HG03457 (cell line): Measurements from ENCODE around the gene C9orf50.
A peak's percentile ranks its signal among the peaks of the same experiment; 100 is the strongest.
"Not testable (repeated sequence)": the region's sequence is repeated elsewhere in the genome, so short reads cannot be mapped to it uniquely, and the experiment has no call there.

Experiments used
- ATAC-seq: cut with Tn5 transposase; IDR thresholded peaks from one replicate; pipeline ENCODE4 v1.9.1; 2021; ENCODE audit warnings: moderate number of reproducible peaks; ENCODE audit not compliant: unreplicated experiment

C9orf50 gene

DNA sequence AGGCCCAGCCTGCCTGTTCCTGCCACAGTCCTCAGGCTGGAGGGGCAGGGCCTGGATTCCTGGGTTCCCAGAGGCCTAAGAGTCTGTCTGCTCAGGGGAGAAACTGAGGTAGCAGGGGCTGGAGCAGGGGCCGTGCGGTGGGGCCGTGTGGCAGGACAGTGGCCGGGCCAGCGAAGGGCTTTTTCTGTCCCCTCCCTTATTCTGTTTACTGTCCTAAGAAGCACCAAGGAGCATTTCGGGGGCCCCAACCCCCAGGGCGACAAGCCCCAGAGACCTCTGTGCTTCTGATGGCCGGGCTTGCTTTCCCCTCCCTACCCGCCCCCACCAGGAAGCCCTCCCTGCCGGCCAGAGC lies 27.8 kb upstream of the C9orf50 start:
- no peak for ATAC-seq

DNA sequence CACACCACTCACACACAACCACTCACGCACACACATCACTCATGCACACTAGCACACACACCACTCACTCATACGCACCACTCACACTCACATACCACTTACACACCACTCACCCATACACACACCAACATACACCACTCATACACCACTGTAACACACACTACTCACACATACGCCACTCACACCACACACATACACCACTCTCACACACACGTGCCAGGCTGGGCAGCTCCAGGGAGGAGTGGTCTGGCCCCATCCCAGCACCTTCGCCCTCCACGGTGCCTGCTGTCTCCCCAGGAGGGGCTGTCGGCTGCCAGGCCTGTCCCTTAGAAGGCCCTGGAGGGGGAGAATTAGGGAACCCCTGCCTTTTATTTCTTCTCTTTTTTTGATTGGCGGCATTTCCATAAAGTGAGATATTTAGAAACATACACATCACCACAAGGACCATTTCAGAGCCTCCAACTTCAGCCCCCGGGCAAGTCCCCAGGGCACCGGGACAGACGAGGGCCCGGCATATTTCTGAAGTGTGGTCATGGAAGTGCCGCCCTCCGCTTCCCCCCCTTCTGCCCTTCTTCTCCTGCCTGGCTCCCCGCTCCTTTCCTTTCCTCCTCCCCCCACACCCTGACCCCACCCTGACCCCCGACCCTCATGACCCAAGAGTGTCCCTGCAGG lies 27.3 kb upstream of the C9orf50 start:
- no peak for ATAC-seq

DNA sequence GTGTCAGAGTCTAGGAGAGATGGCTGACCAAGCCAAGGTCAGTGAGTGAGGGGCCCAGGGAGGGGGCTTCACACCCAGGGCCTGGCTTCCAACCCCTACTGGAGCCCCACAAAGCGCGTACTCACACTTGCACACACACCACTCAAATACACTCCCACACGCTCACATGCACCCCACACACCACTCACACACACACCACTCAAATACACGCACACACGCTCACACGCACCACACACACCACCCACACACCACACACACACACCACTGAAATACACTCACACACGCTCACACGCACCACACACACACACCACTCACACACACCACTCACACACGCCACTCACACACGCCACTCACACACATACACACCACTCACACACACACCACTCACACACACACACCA lies 26.7 kb upstream of the C9orf50 start:
- no peak for ATAC-seq

DNA sequence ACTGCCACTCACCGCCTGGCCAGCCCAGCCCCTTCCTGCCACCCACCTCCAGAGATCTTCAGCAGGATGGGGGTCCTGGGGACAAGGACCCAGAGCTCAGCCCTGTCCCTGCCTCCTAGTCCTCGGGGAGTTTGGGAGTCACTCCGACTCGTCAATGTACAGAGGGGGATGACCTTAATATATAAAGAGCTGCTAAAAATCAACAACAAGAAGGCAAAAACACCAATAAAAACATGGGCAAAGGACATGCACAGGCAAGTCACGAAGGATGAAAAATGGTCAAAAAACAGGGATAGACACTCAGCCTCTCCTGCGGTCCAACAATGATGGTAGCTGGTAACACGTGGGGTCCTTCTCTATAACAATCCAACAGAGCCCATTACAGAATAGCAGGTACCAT lies 25.8 kb upstream of the C9orf50 start:
- no peak for ATAC-seq

DNA sequence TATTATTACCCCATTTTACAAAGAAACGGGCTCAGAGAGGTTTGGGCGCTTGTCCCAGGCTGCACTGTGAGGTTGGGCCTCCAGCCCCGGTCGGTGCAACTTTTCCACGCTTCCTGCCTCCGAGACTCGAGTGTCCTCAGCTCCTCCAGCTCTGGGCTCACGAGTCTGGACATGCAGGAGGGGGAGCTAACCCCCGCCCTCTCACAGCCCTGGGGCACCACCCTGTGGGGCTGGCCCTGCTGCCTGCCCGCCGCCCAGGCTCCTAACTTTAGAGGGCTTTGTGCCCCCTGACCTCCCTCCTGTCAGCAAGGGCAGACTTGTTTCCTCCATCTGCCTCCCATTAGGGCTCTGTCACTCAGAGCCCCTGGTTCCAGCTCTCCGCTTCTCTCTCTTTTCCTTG lies 25.4 kb upstream of the C9orf50 start:
- ATAC-seq: no peak

DNA sequence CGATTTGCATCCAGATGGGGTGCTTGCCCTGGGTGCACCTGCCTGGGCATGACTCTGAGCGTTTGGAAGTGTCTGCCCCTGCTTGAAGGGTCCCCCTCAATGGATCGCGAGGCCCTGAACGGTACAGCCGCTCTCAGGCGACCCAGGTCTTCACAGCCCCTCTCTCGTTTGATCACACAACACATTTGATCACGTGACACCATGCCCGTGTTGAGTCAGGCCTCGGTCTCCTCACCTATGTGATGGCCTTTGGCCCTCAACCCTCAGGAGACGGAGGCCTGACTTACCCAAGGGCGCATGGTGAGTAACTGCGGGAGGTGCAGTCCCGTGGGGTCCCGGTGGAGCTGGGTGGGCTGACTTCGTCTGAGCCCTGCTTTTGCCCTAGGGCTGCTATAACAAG lies 24.0 kb upstream of the C9orf50 start:
- no peak for ATAC-seq

DNA sequence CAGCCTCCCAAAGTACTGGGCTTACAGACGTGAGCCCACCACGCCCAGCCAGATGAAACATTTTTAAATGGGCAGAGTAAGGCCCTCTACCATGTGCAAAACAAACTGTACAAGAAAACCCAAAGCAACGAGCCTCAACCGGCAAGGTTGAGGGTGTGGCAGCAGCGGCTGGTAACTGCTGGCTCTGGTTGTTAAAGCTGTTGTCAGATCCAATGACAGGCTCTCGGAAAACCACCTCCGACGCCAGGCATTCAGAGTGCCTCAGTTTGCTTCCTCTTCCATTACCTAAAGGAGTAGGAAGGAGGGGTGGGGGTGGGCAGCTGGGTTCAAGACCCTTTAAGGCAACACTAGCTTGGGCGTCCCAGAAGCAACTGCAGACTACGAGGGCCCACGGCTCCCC lies 23.5 kb upstream of the C9orf50 start:
- no peak for ATAC-seq

DNA sequence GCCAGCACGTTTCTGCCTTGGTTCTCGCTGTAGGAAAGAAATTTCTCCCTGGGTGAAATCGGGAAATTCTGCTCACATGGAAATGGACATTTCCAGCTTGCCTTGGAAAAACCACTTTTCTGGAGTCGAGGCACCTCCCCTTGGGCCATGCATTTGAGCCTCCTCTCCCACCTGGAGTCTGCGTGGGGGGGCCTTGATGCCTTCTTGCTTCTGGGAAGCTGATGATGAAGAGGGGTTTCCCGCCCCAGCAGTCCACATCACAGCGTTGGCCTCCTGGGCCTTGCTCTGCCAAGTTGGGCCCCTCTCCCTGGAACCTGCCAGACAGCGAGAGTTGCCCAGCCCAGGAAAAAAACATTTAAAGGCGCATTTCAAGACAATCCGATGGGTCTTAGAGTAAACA lies 22.8 kb upstream of the C9orf50 start:
- ATAC-seq: no peak

DNA sequence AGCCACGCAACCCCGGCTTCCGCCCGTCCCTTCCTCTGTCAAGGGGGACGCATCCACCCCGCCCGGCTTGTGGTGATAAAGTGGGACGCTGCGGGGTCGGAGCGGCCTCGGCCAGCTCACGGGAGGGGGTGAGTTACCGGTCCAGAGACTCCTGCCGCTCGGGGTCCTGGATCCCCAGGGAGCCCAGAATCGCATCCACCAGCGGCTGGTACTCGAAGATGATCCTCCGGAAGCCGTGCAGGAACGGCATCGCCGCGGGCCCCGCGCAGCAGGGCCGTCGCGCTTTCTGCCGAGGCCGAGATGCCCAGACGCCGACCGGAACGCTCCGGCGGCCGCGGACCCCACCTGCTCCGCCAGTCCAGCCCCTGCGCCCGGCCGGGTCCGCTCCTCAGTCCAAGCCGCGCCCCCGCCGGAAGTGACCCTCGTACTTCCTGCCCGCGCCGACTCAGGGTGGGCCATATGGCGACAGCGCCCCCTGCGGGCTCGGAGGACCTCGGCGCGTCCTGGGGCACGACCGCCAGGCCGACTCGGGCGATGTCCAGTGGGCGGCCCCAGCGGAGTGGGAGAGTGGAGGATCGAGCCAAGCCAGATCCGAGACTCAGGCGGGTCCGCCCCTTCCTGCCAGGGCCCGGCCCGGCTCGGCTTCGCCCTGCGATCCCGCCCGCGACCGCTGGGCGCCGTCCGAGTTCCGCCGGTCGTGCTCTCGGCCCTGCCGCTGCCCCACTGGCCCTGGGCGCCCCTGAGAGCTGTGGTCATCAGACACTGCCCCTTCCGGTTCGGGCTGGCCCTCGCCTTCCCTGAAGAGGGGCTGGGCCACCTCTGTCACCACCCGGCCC lies 21.1 kb upstream of the C9orf50 start, which contains the start of gene ASB6:
ASB6 (minus strand) TSS at position 402 of the 836 bp plus-strand sequence; CDS start at position 250, 152 bp downstream.
- ATAC-seq: peak; percentile 86

DNA sequence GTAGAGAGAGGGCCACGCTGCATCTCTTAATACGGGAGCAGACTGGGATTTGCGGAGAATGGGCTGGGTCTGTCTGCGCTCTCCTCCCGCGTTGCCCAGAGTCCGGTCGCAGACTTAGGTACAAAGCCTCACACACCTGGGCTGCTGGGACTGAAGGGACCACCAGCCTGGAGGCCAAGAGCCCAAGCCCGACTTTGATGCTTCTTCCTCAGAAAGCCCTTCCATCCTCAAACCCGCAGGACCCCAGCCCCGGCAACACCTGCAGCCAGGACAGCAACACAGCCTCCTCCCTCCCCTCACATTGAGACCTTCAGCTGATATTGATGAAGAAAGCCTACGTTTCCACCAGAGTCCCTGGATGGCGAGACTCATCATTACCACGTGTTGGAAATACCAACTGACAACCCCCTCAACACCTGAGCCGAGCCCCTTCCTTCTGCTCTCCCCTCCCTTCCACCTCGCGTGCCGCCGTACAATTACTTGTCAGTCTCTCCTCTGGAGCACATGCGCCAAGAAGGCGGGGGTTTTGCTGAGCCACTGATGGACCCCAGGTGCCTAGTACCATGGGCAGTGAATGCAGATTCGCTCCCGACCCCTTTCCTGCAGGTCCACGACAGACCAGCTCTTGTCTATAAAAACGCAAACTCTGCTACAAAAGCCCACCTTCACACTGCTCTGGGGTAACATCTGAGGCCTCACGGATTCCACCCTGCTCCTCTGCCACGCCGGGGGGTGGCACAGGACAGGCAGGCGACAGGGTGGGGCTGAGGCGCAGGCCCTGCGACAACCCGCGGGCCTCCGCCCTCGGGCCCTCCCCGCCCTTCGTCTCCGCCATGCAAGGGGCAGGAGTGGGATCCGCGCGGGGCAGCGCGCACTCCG lies 20.2 kb upstream of the C9orf50 start:
- peak; percentile 9 for ATAC-seq

DNA sequence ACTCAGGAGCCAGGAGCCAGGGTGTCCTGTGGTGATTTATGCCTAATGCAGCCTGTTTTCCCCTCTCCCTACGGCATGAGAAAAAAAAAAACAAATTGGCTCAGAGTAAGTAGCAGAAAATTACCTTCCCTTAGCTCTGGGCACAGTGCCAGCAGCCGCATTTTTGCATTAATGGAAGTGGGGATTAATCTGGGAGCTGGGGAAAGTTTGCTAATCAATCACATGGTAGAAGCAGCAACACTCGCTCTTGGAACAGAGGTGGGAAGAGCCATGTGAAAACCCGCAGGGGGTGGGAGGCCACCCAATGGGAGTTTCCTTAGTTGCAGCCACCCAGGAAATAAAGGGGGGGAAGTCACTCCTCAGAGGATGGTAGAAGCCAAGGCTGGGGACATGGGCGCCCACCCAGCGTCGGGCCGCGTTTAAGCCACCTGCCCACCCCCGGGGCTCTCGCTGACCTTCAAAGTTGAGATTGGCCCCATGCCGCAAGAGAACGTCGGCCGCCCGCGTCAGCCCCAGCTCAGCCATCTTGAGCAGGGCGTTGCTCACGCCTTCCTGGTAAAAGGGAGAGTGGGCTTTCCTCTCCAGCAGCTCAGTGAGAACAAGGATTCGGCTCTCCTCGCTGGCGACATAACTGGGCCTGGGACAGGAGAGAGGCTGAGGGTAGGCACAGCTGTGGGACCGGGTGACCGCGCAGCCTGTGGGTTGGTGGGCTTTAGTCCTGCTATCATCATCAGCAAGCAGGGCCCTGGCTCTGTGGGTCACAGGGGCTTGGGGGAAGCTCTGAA lies 19.4 kb upstream of the C9orf50 start:
- ATAC-seq: no peak

DNA sequence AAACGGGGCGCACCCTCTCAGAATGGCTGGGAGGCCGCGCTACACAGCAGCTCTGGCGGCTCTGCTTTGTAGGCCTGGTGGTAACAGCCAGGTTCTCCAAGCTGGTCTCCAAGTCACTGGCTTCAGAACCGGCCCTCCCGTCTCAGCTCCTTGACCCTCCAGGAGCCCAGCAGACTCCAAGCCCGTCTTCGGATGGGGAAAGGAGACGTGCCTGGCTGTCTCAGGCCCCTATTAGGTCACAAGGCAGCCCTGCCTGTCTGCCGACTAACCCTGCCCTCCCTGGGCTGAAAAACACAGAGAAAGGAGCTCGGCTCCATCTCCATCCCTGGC lies 18.8 kb upstream of the C9orf50 start:
- ATAC-seq: no peak

DNA sequence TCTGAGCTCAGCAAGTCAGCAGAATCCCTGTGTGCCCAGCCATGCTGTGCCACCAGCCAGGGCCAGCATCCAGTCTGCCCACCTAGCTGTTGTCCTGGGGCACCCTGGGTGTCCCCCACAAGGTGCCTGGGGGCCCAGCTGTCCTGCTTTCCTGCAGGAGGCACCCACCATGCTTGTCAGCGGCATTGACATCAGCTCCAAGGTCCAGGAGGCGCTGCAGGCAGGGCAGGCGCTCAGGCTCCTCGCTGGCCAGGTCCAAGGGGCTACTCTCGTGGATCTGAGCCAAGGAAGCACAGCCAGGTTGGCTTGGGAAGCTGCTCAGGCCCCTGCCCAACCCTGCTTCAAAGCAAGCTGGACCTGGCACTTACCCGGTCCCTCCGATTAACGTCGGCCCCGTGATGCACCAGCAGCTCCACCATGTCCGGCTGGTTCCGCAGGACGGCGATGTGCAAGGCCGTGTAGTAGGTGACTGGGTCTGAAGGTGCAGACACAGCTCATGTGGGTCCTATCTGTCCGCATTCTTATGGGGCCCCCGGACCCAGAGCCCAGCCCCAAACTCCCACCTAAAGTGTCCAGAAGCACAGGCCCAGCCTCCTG lies 18.2 kb upstream of the C9orf50 start:
- no peak for ATAC-seq

DNA sequence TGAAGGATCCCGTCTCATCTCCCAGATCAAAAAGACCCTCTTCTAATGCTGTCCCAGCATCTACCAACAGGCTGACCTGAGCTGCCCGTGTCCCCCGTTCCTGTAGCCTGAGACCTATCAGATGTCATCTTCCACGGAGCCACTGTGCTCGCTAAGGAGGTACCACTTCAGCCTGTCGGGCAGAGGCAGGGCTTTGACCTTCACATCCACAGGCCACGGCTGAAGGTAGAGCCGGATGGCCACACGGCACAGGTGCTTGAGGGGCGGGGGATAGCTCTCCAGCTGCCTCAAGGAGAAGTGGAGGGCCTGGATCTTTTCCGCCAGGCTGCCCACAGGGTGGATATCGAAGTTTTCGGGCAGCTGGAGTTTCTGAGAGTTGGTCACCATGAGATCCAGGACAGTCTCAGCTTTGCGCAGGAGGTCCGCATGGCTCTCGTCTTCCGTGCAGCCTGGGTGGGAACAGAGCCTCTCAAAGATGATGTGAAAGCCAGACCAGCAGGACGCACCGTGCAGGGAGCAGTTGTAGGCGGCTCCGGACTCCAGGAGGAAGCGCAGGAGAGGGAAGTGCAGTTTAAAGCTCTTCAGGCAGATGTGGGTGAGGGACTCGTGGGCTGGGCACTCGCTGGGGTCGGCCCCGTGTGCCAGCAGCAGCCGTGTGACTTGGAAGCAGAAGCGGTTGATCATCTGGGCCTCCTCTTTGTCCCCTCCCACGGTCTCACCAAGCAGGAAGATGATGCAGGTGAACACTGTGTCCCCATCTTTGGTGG lies 17.0 kb upstream of the C9orf50 start:
- no peak for ATAC-seq

DNA sequence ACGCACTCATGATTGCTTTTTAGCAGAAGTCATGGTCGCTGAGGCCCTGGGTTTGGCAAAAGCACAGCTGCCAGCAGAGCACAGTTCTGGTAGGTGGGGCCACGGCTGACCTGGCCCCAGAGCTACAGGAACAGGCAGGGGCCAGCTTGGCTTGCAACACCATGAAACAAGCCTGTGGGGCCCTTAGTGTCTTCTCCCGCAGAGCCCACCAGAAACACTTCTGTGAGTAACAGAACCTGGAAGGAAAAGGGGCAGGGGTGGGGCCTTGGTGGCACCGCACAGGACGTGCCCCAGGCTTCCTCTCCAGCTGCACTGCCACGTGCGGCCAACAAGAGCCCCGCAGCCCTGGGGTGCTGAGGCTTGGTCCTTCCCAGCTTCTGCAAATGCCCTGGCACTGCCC lies 16.2 kb upstream of the C9orf50 start:
- ATAC-seq: no peak

DNA sequence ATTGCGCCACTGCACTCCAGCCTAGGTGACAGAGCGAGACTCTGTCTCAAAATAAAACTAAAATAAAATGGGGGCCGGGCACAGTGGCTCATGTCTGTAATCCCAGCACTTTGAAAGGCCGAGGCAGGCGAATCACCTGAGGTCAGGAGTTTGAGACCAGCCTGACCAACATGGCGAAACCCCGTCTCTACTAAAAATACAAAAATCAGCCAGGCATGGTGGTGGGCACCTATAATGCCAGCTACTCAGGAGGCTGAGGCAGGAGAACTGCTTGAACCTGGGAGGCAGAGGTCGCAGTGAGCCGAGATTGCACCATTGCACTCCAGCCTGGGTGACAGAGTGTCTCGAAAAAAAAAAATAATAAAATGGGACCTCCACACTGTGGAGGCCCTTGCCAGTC lies 15.4 kb upstream of the C9orf50 start:
- ATAC-seq: not testable (repeated sequence)

DNA sequence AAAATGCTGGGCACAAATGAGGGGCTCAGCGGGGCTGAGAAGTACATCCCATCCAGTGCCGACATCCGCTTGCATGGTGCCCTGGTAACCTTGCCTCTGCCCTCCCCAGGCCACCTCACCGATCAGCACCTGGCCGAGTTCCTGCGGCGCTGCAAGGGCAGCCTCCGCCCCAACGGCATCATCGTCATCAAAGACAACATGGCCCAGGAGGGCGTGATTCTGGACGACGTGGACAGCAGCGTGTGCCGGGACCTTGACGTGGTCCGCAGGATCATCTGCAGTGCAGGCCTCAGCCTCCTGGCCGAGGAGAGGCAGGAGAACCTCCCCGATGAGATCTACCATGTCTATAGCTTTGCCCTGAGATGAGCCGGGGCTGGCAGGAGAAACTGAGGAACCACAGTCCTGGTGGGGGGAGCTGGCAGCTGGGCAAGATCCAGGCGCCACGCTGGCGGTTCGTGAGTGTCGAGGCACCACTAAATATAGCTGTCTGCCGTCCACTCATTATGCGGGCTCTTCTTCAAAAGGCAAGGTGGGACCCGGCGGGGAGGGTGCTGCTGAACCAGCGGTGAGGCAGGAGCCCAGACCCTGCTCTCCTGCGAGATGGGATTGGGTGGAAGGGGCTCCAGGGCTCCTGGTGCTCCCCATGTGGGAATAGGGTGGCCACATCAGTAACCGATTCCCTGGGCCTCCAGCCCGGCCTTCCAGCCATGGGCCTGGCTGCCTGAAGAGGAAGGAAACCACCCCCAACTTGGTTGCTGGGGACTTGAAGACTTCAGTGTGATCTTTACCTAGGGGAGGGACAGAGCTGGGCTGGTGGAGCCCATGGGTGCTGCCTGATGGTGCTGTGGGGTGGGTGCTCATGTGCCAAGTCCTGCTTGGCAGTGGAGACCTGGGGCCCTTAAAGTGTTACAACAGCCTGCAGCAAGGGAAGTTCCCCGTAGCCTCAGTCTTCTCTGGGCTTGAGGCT lies 14.5 kb upstream of the C9orf50 start:
- no peak for ATAC-seq

DNA sequence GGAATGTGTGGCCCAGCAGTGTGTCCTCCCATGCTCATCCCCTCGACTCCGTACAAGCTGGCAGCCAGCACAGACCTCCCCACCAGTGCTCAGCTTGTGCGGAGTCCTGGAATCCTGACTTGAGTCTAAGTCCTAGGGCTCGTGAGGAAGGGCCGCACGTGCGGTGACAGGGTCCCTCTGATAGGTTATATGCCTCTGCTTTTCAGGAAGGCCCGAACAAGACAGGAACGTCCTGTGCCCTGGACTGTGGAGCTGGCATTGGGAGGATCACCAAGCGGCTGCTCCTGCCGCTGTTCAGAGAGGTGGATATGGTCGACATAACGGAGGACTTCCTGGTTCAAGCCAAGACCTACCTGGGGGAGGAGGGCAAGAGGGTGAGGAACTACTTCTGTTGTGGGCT lies 12.9 kb upstream of the C9orf50 start:
- ATAC-seq: no peak

DNA sequence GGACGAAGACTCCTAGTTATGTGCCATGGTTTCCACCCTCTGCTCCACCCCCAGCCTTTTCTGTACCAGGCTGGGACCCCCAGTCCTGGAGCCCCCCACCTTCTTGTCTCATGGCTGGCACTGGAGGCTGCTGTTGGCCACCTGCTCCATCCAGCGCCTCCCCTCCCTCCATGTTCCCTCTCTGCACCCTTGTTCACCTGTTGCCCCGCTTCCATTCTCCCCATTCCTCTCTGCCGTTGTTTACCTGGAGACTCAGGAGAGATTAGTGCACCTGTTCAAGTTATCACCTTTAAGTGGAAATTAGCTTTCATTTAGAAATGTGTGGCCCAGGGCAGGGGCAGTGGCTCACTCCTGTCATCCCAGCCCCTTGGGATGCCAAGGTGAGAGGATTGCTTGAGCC lies 12.3 kb upstream of the C9orf50 start:
- ATAC-seq: no peak
